C4-2B (cell line): Measurements from ENCODE around the gene PELI2.

ENCODE experiments used
- CTCF ChIP-seq: fragments of 450-650 bp; conservative IDR thresholded peaks from 2 replicates; pipeline ENCODE4 v1.5.1; 2017; ENCODE audit warnings: mild to moderate bottlenecking
- ZFX ChIP-seq: fragments of 450-650 bp; IDR thresholded peaks from 2 replicates; pipeline ENCODE4 v1.6.1; 2017

GRCh38 chr14:56085471-56085870, 32.7 kb upstream of the PELI2 start:
- peak; percentile 30 for TF ChIP-seq CTCF
- TF ChIP-seq ZFX = no peak
